Astrocyte (in vitro differentiated cells and primary cell): ENCODE measurements around the gene ZNF439. TPM values are rescaled to one million over a fixed set of nuclear protein-coding genes. Genes with fewer than 3 reads are reported as not detected.

Experiments
- DNase-seq: peaks from one replicate; pipeline ENCODE4 v3.0.0-alpha.2; 2010; ENCODE audit warnings: low read depth
- FAIRE-seq: peaks from 2 replicates; lab custom pipeline; 2011; peaks lifted over from hg19 to GRCh38; lab: Jason Lieb, UNC
- H2AFZ ChIP-seq: 2 replicates; pipeline ENCODE4 v1.6.0; 2012; ENCODE audit warnings: low read depth, low read length, inconsistent platforms
- H3K27ac ChIP-seq: 2 replicates; pipeline ENCODE4 v1.5.1; 2011; ENCODE audit warnings: low read depth, low read length, inconsistent platforms
- H3K27me3 ChIP-seq: 2 replicates; pipeline ENCODE4 v1.6.0; 2011; ENCODE audit warnings: low read length, inconsistent platforms; ENCODE audit not compliant: insufficient read depth
- H3K36me3 ChIP-seq: 2 replicates; pipeline ENCODE4 v1.5.1; 2011; ENCODE audit warnings: low read length, inconsistent platforms; ENCODE audit not compliant: insufficient read depth
- H3K4me1 ChIP-seq: 2 replicates; pipeline ENCODE4 v1.5.1; 2011; ENCODE audit warnings: low read length, inconsistent platforms; ENCODE audit not compliant: insufficient read depth
- H3K4me2 ChIP-seq: 2 replicates; pipeline ENCODE4 v1.6.0; 2012; ENCODE audit warnings: low read length, inconsistent platforms
- H3K4me3 ChIP-seq: 2 replicates; pipeline ENCODE4 v1.5.1; 2011; ENCODE audit warnings: low read depth, mild to moderate bottlenecking, low read length, inconsistent platforms; ENCODE audit not compliant: insufficient read depth
- H3K79me2 ChIP-seq: 2 replicates; pipeline ENCODE4 v1.6.0; 2012; ENCODE audit warnings: mild to moderate bottlenecking, low read length, inconsistent platforms; ENCODE audit not compliant: insufficient read depth
- H3K9ac ChIP-seq: 2 replicates; pipeline ENCODE4 v1.6.0; 2012; ENCODE audit warnings: mild to moderate bottlenecking, low read length, inconsistent platforms
- H3K9me3 ChIP-seq: 2 replicates; pipeline ENCODE4 v1.5.1; 2012; ENCODE audit warnings: low read depth, mild to moderate bottlenecking, low read length, inconsistent platforms; ENCODE audit not compliant: insufficient read depth
- H4K20me1 ChIP-seq: 2 replicates; pipeline ENCODE4 v1.6.0; 2012; ENCODE audit warnings: low read length, inconsistent platforms; ENCODE audit not compliant: insufficient read depth
- H3K27ac Mint-ChIP-seq: one replicate; pipeline ENCODE4 v1.8.0; 2021; ENCODE audit warnings: mild to moderate bottlenecking, mixed read lengths; ENCODE audit not compliant: unreplicated experiment
- H3K27me3 Mint-ChIP-seq: one replicate; pipeline ENCODE4 v1.8.0; 2021; ENCODE audit warnings: low read depth, mixed read lengths; ENCODE audit not compliant: unreplicated experiment
- H3K36me3 Mint-ChIP-seq: one replicate; pipeline ENCODE4 v1.8.0; 2021; ENCODE audit warnings: low read depth, mixed read lengths; ENCODE audit not compliant: unreplicated experiment
- H3K4me1 Mint-ChIP-seq: one replicate; pipeline ENCODE4 v1.8.0; 2021; ENCODE audit warnings: low read depth, mixed read lengths; ENCODE audit not compliant: unreplicated experiment
- H3K4me3 Mint-ChIP-seq: one replicate; pipeline ENCODE4 v1.8.0; 2021; ENCODE audit warnings: mild to moderate bottlenecking, moderate library complexity, mixed read lengths; ENCODE audit not compliant: unreplicated experiment
- H3K9me3 Mint-ChIP-seq: one replicate; pipeline ENCODE4 v1.8.0; 2021; ENCODE audit warnings: mild to moderate bottlenecking, mixed read lengths; ENCODE audit not compliant: unreplicated experiment
- EZH2 ChIP-seq: IDR thresholded peaks from 2 replicates; pipeline ENCODE4 v1.6.1; 2012; ENCODE audit warnings: mild to moderate bottlenecking, low read length, inconsistent platforms; ENCODE audit not compliant: insufficient read depth
- total RNA-seq: library from RNA; stranded (reverse); gene quantifications from 2 replicates; pipeline ENCODE4 v1.2.1, GENCODE V29; 2021
- TF ChIP-seq, protein P1 (sequence below): IDR thresholded peaks from 2 replicates; pipeline ENCODE4 v1.5.1; 2011; ENCODE audit warnings: low read depth, mild to moderate bottlenecking, inconsistent platforms, low read length, moderate library complexity; ENCODE audit not compliant: insufficient read depth

Gene ZNF439
- total RNA-seq, 1 donor from 2014 or later = not detected

DNA sequence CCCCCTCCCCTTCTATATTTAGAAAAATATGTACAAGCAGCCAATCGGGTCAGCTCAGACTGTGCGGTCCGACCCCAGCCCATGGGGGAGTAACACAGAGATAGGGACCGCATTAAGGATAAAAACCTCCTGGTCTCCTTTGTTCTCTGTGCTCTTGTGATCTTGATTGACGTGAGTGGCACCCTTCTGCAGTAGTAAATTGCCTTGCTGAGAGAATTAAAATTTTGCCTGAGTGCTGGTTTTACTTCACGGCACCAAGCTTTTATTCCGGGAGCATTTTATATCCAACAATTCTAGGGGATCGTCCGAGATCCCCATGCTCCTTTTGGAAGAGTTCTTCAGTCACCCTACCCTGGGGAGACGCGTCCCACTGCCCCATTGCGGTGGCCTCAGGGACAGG is 32.1 kb downstream of the ZNF439 start:
- H4K20me1 ChIP-seq = no peaks in the 10 kb centered on the region
- H3K4me3 ChIP-seq = no peak overlapping the region
- H3K9ac ChIP-seq = no peak overlapping the region
- H3K9me3 Mint-ChIP-seq = peaks cover 13% of the 10 kb centered on the region
- peaks cover 3% of the 10 kb centered on the region for H3K9me3 ChIP-seq
- no peak overlapping the region for H3K27ac ChIP-seq
- no peaks in the 10 kb centered on the region for H3K36me3 ChIP-seq
- H3K27me3 Mint-ChIP-seq = no peaks in the 10 kb centered on the region
- DNase-seq (no peak), FAIRE-seq (no peak)
- no peak overlapping the region for H2AFZ ChIP-seq
- no peaks in the 10 kb centered on the region for H3K36me3 Mint-ChIP-seq
- H3K79me2 ChIP-seq = no peaks in the 10 kb centered on the region
- H3K27me3 ChIP-seq = no peaks in the 10 kb centered on the region
- no peaks in the 10 kb centered on the region for H3K4me1 Mint-ChIP-seq
- H3K4me2 ChIP-seq = no peak overlapping the region
- no peak overlapping the region for H3K27ac Mint-ChIP-seq
- no peaks in the 10 kb centered on the region for H3K4me1 ChIP-seq
- no peak overlapping the region for H3K4me3 Mint-ChIP-seq
- TF ChIP-seq EZH2 = no peak
- TF ChIP-seq, protein P1, sequence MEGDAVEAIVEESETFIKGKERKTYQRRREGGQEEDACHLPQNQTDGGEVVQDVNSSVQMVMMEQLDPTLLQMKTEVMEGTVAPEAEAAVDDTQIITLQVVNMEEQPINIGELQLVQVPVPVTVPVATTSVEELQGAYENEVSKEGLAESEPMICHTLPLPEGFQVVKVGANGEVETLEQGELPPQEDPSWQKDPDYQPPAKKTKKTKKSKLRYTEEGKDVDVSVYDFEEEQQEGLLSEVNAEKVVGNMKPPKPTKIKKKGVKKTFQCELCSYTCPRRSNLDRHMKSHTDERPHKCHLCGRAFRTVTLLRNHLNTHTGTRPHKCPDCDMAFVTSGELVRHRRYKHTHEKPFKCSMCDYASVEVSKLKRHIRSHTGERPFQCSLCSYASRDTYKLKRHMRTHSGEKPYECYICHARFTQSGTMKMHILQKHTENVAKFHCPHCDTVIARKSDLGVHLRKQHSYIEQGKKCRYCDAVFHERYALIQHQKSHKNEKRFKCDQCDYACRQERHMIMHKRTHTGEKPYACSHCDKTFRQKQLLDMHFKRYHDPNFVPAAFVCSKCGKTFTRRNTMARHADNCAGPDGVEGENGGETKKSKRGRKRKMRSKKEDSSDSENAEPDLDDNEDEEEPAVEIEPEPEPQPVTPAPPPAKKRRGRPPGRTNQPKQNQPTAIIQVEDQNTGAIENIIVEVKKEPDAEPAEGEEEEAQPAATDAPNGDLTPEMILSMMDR = no peak

DNA sequence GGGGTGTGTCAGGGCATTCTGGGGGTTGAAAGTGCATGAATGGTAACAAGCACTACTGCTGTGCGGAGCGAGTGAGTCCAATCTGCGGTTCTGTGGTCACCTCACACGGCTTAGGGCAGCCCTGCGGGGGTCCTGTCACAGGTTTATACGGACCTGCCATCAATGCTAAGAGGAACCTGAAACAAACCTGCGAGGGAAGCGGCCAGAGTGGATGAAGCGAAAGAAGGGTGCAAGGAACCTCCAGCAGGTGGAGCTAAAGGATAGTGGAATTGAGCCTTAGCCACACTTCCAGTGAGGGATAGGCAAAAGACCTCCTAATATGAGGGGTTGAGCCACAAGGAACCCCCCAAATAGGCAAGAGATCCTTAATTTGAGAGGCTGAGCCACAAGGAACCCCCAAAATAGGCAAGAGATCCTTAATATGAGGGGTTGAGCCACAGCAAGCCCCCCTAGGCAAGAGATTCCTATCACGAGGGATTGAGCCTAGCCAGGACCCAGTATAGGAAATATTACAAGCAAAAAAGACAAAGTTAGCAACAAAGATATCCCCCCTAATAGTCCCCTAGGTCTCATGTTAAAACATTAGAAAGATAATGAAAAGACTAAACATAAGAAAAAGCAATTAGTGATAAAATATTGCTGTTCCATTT is 32.8 kb downstream of the ZNF439 start:
- Histone ChIP-seq H3K36me3 (no peaks in the 10 kb centered on the region), H3K4me2 (no peak overlapping the region), H3K9me3 (peaks cover 3% of the 10 kb centered on the region), H3K9ac (no peak overlapping the region), H3K27ac (no peak overlapping the region), H3K4me3 (no peak overlapping the region), H3K79me2 (no peaks in the 10 kb centered on the region), H2AFZ (no peak overlapping the region), H3K4me1 (no peaks in the 10 kb centered on the region), H4K20me1 (no peaks in the 10 kb centered on the region), H3K27me3 (no peaks in the 10 kb centered on the region)
- Mint-ChIP-seq H3K9me3 (peaks cover 15% of the 10 kb centered on the region), H3K36me3 (no peaks in the 10 kb centered on the region), H3K4me1 (no peaks in the 10 kb centered on the region), H3K4me3 (no peak overlapping the region), H3K27me3 (no peaks in the 10 kb centered on the region), H3K27ac (no peak overlapping the region)
- FAIRE-seq (peak; percentile 60), DNase-seq (peak; percentile 20)
- no peak for TF ChIP-seq EZH2
- TF ChIP-seq, protein P1 = peak; percentile 43

DNA sequence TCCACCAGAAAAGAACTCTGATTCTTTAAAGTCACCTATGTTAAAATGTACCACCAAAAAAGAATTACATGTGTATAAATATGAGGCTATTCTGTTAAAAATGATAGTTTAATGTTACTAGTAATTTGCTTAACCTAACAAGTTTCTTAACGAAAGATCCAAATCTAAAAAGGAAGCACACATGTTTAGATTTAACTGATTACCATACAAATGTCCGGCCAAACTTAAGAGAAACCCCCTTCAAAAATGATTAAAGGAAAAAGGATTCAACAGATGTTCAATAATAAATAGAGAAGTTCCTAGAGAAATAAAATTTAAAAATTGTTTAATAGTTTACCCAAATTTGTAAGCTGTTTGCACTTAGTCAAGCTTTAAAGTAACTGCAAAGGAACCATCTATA is 34.1 kb downstream of the ZNF439 start:
- H4K20me1 ChIP-seq = no peaks in the 10 kb centered on the region
- H2AFZ ChIP-seq = no peak overlapping the region
- Mint-ChIP-seq H3K9me3 (peaks cover 24% of the 10 kb centered on the region), H3K36me3 (no peaks in the 10 kb centered on the region), H3K4me3 (no peak overlapping the region), H3K27ac (no peak overlapping the region), H3K4me1 (no peaks in the 10 kb centered on the region), H3K27me3 (no peaks in the 10 kb centered on the region)
- H3K9ac ChIP-seq = no peak overlapping the region
- H3K27ac ChIP-seq = no peak overlapping the region
- DNase-seq (no peak), FAIRE-seq (no peak)
- peaks cover 6% of the 10 kb centered on the region for H3K4me1 ChIP-seq
- no peak overlapping the region for H3K4me2 ChIP-seq
- H3K9me3 ChIP-seq = peaks cover 3% of the 10 kb centered on the region
- no peak for TF ChIP-seq EZH2
- TF ChIP-seq, protein P1 = no peak
- H3K79me2 ChIP-seq = no peaks in the 10 kb centered on the region
- no peaks in the 10 kb centered on the region for H3K27me3 ChIP-seq
- H3K36me3 ChIP-seq = no peaks in the 10 kb centered on the region
- H3K4me3 ChIP-seq = no peak overlapping the region
